Measurements from ENCODE around the gene PNPLA7. TPM values are rescaled to one million over a fixed set of nuclear protein-coding genes. Genes with fewer than 3 reads are reported as not detected.

PNPLA7 gene
- total RNA-seq, 1 experiment from 2014 or later, result 0.90 TPM

DNA sequence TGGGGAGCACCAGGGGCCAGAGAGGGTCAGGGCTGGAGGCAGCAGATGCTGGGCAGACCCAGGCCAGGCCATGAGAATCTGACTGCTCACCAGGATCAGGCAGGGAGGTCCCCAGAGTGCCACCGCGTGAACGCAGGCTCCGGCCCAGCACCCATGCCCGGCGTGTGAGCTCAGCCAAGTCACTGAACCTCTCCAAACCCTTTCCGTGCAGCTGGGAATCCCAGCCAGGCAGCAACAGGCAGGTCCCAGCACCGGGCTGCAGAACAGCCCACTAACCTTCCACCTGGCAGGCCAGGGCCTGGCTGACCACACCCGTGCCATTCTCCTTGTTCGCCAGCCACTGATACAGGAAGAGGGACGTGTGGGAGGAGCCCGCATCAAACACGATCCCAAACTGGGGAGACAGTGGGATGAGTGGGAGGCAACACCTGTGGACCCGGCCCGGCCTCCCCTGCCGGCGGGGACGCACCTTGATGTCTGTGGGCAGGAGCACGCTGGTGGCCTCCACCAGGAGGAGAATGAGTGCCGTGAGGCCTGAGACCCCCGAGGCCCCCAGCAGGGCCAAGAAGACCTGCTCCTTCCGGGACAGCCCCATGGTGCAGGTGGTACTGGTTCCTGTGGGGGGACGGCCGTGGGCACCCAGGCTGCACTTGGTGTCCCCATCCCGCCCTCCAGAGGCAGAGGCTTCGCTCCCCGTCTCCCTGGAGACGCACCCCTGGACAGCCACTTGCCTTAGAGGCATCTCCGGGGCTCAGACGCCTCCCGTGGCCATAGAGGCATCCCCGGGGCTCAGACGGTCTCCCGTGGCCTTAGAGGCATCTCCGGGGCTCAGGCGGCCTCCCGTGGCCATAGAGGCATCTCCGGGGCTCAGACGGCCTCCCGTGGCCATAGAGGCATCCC lies 112.3 kb downstream of the PNPLA7 start:
- Histone ChIP-seq H3K4me1 (ENCODE audit: insufficient read depth, low read length, poor library complexity, severe bottlenecking) (no peaks in the 10 kb centered on the region), H3K27ac (ENCODE audit: low read depth, low read length, poor library complexity, severe bottlenecking) (no peak overlapping the region), H3K9me3 (ENCODE audit: low read depth, low read length, poor library complexity, severe bottlenecking) (no peaks in the 10 kb centered on the region), H3K36me3 (ENCODE audit: insufficient read depth, low read length, poor library complexity, severe bottlenecking) (no peaks in the 10 kb centered on the region), H3K27me3 (replicated peaks; ENCODE audit: insufficient read depth, low read depth, low read length, poor library complexity) (no peaks in the 10 kb centered on the region), H3K4me3 (ENCODE audit: low read depth, low read length, poor library complexity, severe bottlenecking) (no peak overlapping the region)
- intact Hi-C loops (cut with micrococcal nuclease; ENCODE audit: unreplicated experiment), result no loop called here
- CTCF ChIA-PET, result no interaction called here
- TF ChIP-seq, protein P1, sequence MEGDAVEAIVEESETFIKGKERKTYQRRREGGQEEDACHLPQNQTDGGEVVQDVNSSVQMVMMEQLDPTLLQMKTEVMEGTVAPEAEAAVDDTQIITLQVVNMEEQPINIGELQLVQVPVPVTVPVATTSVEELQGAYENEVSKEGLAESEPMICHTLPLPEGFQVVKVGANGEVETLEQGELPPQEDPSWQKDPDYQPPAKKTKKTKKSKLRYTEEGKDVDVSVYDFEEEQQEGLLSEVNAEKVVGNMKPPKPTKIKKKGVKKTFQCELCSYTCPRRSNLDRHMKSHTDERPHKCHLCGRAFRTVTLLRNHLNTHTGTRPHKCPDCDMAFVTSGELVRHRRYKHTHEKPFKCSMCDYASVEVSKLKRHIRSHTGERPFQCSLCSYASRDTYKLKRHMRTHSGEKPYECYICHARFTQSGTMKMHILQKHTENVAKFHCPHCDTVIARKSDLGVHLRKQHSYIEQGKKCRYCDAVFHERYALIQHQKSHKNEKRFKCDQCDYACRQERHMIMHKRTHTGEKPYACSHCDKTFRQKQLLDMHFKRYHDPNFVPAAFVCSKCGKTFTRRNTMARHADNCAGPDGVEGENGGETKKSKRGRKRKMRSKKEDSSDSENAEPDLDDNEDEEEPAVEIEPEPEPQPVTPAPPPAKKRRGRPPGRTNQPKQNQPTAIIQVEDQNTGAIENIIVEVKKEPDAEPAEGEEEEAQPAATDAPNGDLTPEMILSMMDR (conservative IDR thresholded peaks at IDR 0.05; ENCODE audit: low read depth, low read length), result no peak
- no peak for TF ChIP-seq EZH2 (IDR thresholded peaks at IDR 0.05; ENCODE audit: borderline replicate concordance, low read depth, low read length, poor library complexity, severe bottlenecking)
- POLR2A ChIA-PET (ENCODE audit: low non-redundant PET), result no interaction called here
- DNase-seq (ENCODE audit: low spot score), result no peak
- BruUV-seq (replicated peaks), result no TSS peak

DNA sequence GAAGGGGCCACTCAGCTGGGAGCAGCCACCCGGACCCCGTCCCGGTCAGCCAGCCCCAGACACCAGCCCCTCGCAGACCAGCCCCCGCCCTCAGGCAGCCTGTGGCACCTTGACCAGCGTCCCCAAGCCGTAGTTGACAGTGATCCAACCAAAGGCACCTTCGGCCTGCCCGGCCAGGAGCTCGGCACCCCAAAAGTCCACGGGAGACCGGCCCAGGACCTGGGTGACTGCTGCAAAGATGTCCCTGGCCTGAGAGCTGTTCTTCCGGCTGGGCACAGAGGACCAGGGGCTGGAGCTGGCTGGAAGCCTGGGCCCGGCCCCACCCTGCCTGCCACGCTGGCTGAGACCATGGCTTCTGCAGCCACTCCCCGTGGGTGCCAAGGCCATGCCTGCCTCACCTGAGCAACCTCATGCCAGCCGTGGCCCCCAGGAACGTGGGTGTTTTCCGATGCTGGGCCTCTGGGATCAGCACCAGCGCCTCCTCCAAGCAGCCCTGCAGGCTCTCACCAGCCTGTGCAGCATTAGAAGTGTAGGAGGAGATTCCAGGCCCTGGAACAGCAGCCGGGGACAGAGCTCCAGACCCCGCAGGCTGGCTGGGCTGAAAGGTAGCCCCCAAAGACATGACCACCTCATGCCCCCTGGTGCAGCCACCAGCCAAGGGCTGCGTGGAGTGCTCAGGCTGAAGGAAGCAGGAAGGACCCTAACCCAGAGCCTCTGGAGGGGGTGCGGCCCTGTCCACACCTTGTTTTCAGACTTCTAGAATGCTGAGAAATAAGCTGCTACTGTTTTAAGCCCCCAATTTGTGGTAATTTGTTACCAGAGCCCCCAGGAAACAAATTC lies 113.2 kb downstream of the PNPLA7 start:
- no peak for DNase-seq (ENCODE audit: low spot score)
- POLR2A ChIA-PET (ENCODE audit: low non-redundant PET), result no interaction called here
- Histone ChIP-seq H3K9me3 (ENCODE audit: low read depth, low read length, poor library complexity, severe bottlenecking) (no peaks in the 10 kb centered on the region), H3K27ac (ENCODE audit: low read depth, low read length, poor library complexity, severe bottlenecking) (no peak overlapping the region), H3K4me3 (ENCODE audit: low read depth, low read length, poor library complexity, severe bottlenecking) (no peak overlapping the region), H3K4me1 (ENCODE audit: insufficient read depth, low read length, poor library complexity, severe bottlenecking) (no peaks in the 10 kb centered on the region), H3K36me3 (ENCODE audit: insufficient read depth, low read length, poor library complexity, severe bottlenecking) (no peaks in the 10 kb centered on the region), H3K27me3 (replicated peaks; ENCODE audit: insufficient read depth, low read depth, low read length, poor library complexity) (no peaks in the 10 kb centered on the region)
- intact Hi-C loops (cut with micrococcal nuclease; ENCODE audit: unreplicated experiment), result no loop called here
- no TSS peak for BruUV-seq (replicated peaks)
- CTCF ChIA-PET, result interaction anchor here (0.7 kb wide), 1 partner anchor 143 kb away, joined by 3 read pairs; no protein-coding TSS in a partner anchor
- no peak for TF ChIP-seq EZH2 (IDR thresholded peaks at IDR 0.05; ENCODE audit: borderline replicate concordance, low read depth, low read length, poor library complexity, severe bottlenecking)
- TF ChIP-seq, protein P1 (conservative IDR thresholded peaks at IDR 0.05; ENCODE audit: low read depth, low read length), result no peak

DNA sequence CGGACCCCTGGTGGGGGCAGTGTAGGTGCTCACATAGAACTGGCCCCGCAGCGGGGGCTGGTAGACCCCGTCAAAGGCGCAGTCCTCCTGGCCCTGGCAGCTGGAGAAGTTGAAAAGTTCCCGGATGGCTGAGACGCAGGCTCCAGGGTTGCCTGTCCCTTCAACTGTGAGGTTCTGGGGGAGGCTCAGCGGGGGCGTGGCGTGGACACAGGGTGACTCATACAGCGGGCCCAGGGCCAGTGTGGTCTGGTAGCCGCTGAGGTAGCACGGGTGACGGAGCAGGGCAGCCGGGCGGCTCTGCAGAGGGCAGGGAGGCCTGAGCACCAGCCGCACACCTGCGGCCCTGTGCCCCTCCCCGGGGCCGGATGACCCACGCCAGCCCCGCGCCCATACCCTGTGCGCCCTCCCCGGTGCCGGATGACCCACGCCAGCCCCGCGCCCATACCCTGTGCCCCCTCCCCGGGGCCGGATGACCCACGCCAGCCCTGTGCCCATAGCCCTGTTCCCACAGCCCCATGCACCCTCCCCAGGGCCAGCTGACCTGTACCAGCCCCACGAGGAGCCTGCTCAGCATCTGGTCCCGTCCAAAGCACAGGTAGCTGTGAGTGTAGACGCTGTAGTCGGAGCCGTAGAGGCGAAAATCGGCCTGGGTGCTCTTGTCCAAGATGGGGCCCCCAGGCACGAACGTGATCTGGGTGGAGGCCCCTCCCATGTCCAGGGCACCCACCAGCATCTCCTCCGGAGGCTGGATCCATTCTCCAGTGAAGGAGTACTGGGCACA lies 114.0 kb downstream of the PNPLA7 start:
- H3K27ac ChIP-seq (ENCODE audit: low read depth, low read length, poor library complexity, severe bottlenecking), result no peak overlapping the region
- no TSS peak for BruUV-seq (replicated peaks)
- ChIA-PET CTCF (interaction anchor here (0.7 kb wide), 1 partner anchor 144 kb away, joined by 3 read pairs; no protein-coding TSS in a partner anchor), POLR2A (ENCODE audit: low non-redundant PET) (no interaction called here)
- no peaks in the 10 kb centered on the region for H3K27me3 ChIP-seq (replicated peaks; ENCODE audit: insufficient read depth, low read depth, low read length, poor library complexity)
- no peaks in the 10 kb centered on the region for H3K9me3 ChIP-seq (ENCODE audit: low read depth, low read length, poor library complexity, severe bottlenecking)
- H3K36me3 ChIP-seq (ENCODE audit: insufficient read depth, low read length, poor library complexity, severe bottlenecking), result no peaks in the 10 kb centered on the region
- no peak for TF ChIP-seq EZH2 (IDR thresholded peaks at IDR 0.05; ENCODE audit: borderline replicate concordance, low read depth, low read length, poor library complexity, severe bottlenecking)
- TF ChIP-seq, protein P1 (conservative IDR thresholded peaks at IDR 0.05; ENCODE audit: low read depth, low read length), result no peak
- DNase-seq (ENCODE audit: low spot score), result no peak
- no peak overlapping the region for H3K4me3 ChIP-seq (ENCODE audit: low read depth, low read length, poor library complexity, severe bottlenecking)
- intact Hi-C loops (cut with micrococcal nuclease; ENCODE audit: unreplicated experiment), result no loop called here
- no peaks in the 10 kb centered on the region for H3K4me1 ChIP-seq (ENCODE audit: insufficient read depth, low read length, poor library complexity, severe bottlenecking)
